ENCODE measurements around the gene USP48. TPM values are rescaled to one million over a fixed set of nuclear protein-coding genes. Genes with fewer than 3 reads are reported as not detected.

USP48 gene
- total RNA-seq, 1 experiment from 2014 or later = 84.8 TPM

DNA sequence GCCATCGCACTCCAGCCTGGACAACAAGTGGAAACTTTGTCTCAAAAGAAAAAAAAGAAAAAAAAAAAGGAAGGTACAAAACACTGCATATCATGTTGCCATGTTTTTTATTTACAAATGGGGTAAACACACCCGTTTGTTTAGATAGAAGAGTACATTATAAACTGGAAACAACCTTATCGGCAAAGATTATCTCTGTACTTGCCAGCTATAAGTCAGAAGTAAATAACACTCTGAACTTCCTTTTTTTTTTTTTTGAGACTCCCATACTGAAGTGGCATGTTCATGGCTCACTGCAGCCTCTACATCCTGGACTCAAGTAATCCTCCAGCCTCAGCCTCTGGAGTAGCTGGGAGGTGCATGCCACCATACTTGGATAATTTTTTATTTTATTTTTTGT, 21.9 kb downstream of the USP48 start:
- no peak overlapping the region for H3K27ac ChIP-seq (ENCODE audit: insufficient read length, low read depth, low read length)
- DNase-seq = no peak
- Mint-ChIP-seq H3K36me3 (ENCODE audit: insufficient read depth in 1 of 3, low read depth in 3 of 3) (peaks cover 3 to 7% (median 7%) of the 10 kb centered on the region in 3 experiments; a peak in 5 of 7 replicates), H3K4me1 (peaks cover 18 to 28% of the 10 kb centered on the region in 2 experiments), H3K9me3 (no peaks in the 10 kb centered on the region), H3K27ac (no peak overlapping the region), H3K4me3 (no peak overlapping the region), H3K27me3 (ENCODE audit: low read depth) (no peaks in the 10 kb centered on the region)
- no peak overlapping the region for H3K9ac ChIP-seq (ENCODE audit: extremely low read depth, insufficient read length, low read length)
- H2BK12ac ChIP-seq (ENCODE audit: insufficient read length, low read depth, low read length) = no peak overlapping the region
- H3K79me2 ChIP-seq (ENCODE audit: insufficient read depth, low read length) = peaks cover 26% of the 10 kb centered on the region; the same call in 1 of the 2 replicates
- no peak overlapping the region for H3T11ph ChIP-seq (ENCODE audit: low read length)
- H4K20me1 ChIP-seq (ENCODE audit: control insufficient read depth, insufficient read depth, insufficient read length) = no peaks in the 10 kb centered on the region
- H3K23me2 ChIP-seq (ENCODE audit: insufficient read length, low read depth, low read length, poor library complexity, severe bottlenecking) = no peaks in the 10 kb centered on the region
- no peak overlapping the region for H2BK20ac ChIP-seq (ENCODE audit: low read depth, low read length, poor library complexity, severe bottlenecking)
- peaks cover 6% of the 10 kb centered on the region; the same call in 1 of the 2 replicates for H3K4me1 ChIP-seq (ENCODE audit: insufficient read depth, low read length)
- TF ChIP-seq, protein P1, sequence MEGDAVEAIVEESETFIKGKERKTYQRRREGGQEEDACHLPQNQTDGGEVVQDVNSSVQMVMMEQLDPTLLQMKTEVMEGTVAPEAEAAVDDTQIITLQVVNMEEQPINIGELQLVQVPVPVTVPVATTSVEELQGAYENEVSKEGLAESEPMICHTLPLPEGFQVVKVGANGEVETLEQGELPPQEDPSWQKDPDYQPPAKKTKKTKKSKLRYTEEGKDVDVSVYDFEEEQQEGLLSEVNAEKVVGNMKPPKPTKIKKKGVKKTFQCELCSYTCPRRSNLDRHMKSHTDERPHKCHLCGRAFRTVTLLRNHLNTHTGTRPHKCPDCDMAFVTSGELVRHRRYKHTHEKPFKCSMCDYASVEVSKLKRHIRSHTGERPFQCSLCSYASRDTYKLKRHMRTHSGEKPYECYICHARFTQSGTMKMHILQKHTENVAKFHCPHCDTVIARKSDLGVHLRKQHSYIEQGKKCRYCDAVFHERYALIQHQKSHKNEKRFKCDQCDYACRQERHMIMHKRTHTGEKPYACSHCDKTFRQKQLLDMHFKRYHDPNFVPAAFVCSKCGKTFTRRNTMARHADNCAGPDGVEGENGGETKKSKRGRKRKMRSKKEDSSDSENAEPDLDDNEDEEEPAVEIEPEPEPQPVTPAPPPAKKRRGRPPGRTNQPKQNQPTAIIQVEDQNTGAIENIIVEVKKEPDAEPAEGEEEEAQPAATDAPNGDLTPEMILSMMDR (conservative IDR thresholded peaks at IDR 0.05) = no peak
- H3K9me3 ChIP-seq (ENCODE audit: control insufficient read depth, low read depth, low read length) = no peaks in the 10 kb centered on the region
- H3K18ac ChIP-seq (ENCODE audit: insufficient read length, low read depth, low read length) = no peak overlapping the region
- H3K27me3 ChIP-seq (ENCODE audit: insufficient read depth, low read length) = no peaks in the 10 kb centered on the region
- no peak overlapping the region for H3K56ac ChIP-seq (ENCODE audit: insufficient read length, low read depth, low read length)
- no peak overlapping the region for H4K8ac ChIP-seq (replicated peaks; ENCODE audit: insufficient read length, low read depth, low read length)
- H2BK15ac ChIP-seq (ENCODE audit: low read depth, low read length) = no peak overlapping the region
- H3K79me1 ChIP-seq (ENCODE audit: insufficient read depth, low read depth, low read length, poor library complexity, severe bottlenecking) = peaks cover 13% of the 10 kb centered on the region
- H3K4me2 ChIP-seq (ENCODE audit: insufficient read depth, insufficient read length, low read length) = no peak overlapping the region
- H3K14ac ChIP-seq (ENCODE audit: insufficient read depth, low read length) = no peak overlapping the region
- H2AK5ac ChIP-seq (ENCODE audit: insufficient read length, low read length) = no peak overlapping the region
- H2AFZ ChIP-seq (ENCODE audit: low read length) = no peak overlapping the region
- H2BK120ac ChIP-seq (ENCODE audit: low read depth, low read length, poor library complexity, severe bottlenecking) = no peak overlapping the region
- no peak overlapping the region for H4K91ac ChIP-seq (ENCODE audit: insufficient read length, low read depth, low read length)
- no peak overlapping the region for H3K4ac ChIP-seq (ENCODE audit: low read depth, low read length)
- H4K5ac ChIP-seq (ENCODE audit: insufficient read length, low read depth, low read length) = no peak overlapping the region
- WGBS (ENCODE audit: extremely low coverage, insufficient read length, low lambda C conversion rate) = no CpG with 5 or more reads among the region's 3 CpGs
- H2BK5ac ChIP-seq (ENCODE audit: insufficient read length, low read length) = no peak overlapping the region
- H3K23ac ChIP-seq (ENCODE audit: insufficient read length, low read depth, low read length) = no peak overlapping the region
